GM23338 (cell line): ENCODE results near the gene SNTG2.

Source experiments
- CREB1 ChIP-seq: fragments of 250-450 bp; sonication (Bioruptor Pico); IDR thresholded peaks from 2 replicates; pipeline ENCODE4 v1.5.0; 2020; ENCODE audit warnings: low read depth, mild to moderate bottlenecking, moderate library complexity
- CTCF ChIP-seq, 2 experiments: fragments of 200-600 bp in 1 of 2; sonication (generic) in 1 of 2; conservative IDR thresholded peaks; 2 replicates each; pipeline versions ENCODE4 v1.5.1 to v1.6.1; 2016 to 2017; ENCODE audit warnings: antibody characterized with exemption in 2 of 2, low read depth in 2 of 2, mild to moderate bottlenecking in 2 of 2, moderate library complexity in 1 of 2
- EZH2 ChIP-seq: fragments of 200-600 bp; sonication (generic); IDR thresholded peaks from one replicate; pipeline ENCODE4 v1.8.0; 2017; ENCODE audit warnings: antibody characterized with exemption, mild to moderate bottlenecking, low read depth; ENCODE audit not compliant: unreplicated experiment
- POLR2AphosphoS5 ChIP-seq: IDR thresholded peaks from 2 replicates; pipeline ENCODE4 v1.6.1; 2016; ENCODE audit warnings: antibody characterized with exemption, low read depth
- ZNF331 ChIP-seq: fragments of 250-450 bp; sonication (Bioruptor Pico); IDR thresholded peaks from 2 replicates; pipeline ENCODE4 v1.5.0; 2020; ENCODE audit warnings: low read depth, mild to moderate bottlenecking, moderate library complexity

DNA sequence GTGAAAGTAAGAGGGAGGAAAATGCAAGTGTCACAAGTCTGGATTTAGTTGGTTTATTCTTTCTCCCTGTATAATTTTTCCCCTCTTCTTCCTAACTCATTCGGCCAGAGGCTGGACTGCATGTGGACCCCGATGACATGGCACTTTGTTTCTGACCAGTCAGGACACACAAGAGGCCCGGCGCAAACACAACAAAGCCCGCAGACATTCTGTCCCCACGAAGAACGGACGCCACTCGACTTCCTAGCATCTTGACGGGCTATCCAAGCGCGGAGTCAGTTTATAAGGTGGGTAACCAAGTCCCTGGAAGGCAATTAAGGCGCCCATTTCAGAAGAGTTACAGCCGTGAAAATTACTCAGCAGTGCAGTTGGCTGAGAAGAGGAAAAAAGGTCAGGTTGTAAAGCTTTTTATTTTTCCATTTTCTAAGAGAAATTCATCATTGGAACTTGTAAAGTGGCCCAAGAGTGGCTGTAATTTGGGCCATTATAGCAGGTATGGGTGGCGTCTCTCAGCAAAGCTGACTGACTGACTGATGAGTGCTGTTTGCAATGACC lies 462.6 kb downstream of the SNTG2 start, which contains the start of gene TPO:
- TF ChIP-seq POLR2AphosphoS5 (no peak), CTCF (conservative IDR thresholded peaks at IDR 0.05; ENCODE audit: low read depth in 2 of 2) (no peak), EZH2 (no peak), CREB1 (CRISPR knock-in tag) (no peak), ZNF331 (CRISPR knock-in tag) (no peak)
